NCI-H69 (cell line): ENCODE data around the gene OSBP2.
"Not testable (repeated sequence)": the region's sequence is repeated elsewhere in the genome, so short reads cannot be mapped to it uniquely, and the experiment has no call there.

ENCODE experiments used
- DNase-seq: peaks from one replicate; lab custom pipeline; 2025; lab: John Stamatoyannopoulos, UW

The OSBP2 gene

DNA sequence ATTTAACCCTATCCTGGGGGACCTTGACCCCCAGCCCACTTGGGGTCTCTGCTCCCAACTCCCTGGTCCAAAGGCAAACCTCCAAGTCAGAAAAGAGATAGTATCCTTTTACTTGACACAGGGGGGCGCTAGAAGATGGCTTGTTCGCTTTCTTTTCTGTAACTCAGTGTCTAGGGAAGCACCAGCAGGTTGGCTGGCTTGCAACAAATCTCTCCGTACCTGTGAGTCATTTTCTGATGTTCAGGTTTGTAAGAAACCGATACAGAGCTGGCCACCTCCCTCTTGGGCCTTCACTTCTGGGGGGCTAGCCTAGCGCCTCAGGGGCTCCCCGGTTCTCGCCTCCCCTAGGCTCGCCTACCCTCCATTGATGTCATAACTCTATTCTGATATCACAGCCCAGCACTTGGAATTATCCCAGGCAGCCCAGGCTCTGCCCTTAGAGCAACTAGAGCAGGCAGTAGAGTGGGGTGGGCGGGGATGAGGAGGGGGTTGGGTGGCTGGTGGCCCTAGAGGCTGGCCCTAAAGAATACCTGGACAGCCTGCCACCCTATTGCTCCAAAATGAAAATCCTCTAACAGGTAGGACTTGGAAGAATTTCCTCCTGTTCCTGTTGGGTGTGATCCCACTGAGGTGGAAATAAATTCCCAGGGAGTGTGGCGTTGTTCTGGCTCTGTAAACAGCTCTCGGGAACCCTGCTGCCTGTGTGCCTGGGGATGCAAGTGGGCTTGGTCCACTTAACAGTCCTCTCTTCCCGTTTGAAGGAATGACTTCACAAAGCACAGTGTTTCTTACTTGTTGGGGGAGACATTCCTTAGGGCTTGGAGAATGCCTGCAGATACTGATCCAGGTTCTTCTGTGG, 69.4 kb downstream of the OSBP2 start:
- DNase-seq, result peak; percentile 86

DNA sequence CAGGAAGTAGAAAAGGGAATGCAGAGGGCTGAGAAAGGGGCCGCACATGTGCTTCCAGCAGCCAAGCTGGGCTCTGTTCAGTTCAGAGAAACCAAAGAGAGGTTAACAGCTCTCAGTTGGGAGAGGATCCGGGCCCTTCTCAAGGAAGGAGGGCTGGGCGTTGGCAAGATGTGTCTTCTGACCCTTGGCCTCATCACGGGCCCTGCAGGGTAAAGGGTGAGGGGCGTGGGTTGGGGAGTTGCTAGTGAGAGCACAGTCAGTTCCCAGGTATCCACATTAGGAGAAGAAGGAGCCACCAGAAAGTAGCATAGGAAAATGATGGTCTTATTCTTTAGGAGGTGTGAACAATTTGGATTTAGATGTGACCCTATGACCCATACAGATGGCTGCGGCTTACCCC, 73.0 kb downstream of the OSBP2 start:
- DNase-seq, result no peak

DNA sequence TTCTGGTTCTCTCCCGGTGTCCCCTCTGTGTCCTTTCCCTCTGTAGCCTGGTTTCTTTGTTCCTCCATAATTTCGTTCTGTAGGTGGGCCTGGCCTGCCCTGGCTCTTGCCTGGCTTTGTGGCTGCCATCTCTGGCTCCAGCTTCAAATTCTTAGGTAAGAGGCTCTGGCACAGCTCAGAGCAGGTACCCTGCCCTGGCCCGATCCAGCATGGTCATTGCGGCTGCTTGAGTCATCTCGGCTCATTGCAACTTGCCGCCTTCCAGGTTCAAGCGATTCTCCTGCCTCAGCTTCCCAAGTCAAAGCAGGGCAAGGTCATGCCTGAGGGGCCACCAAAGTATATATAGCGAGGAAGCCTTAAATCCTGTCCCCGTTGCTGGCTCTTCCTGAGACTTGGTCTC, 76.0 kb downstream of the OSBP2 start:
- DNase-seq, result no peak

DNA sequence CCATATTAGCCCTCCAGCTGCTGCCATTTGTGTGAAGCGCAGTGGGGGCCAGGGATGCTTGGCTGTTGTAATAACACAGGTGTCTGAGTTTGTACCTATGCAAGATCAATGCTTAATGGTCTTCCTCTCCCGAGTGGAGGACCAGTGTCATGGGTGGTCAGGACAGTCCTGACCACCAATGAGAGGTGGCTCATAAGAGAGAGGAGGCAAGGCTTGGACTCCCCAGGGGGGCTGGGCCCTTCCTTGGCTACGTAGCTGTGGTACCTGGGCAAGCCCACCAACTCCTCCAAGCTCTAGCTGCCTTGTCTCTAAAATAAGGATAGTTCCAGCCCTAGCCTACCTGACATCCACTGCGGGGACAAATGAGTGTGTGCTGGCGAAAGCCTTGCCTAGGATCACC, 79.2 kb downstream of the OSBP2 start:
- DNase-seq, result no peak

DNA sequence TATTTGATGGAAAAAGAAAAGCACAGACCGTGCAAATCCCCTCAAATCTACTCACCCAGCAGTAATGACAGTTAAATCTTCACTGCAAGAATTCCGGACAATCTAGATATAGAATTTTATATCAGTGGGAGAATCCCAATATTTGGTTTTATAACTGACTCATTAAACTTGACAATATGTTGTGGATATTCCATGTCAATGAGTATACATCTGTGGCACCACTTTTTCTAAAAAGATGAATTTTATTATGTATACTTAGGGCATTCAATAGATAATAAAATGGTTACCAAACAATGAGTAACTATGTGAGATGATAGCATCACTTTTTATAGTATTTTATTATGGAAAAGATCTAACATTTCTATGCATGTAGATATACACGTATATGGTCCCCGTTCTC, 79.9 kb downstream of the OSBP2 start:
- no peak for DNase-seq

DNA sequence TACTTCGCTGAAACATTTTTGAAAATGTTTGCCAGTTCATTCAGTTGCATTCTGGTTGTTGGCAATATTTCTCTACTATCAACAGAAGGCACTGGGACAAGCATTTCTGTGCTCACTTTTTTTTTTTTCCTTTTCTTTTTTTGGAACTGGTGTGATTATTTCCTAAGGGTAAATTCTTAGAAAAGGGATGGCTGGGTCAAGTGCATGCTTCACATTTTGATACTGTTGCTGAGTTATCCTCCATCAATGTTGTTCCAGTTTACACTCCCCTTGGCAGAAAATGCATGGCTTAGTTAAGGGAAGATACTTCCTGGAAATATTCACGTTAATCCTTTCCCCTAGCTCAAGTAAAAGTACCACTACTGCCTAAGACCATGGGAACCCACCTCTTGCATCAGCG, 81.8 kb downstream of the OSBP2 start:
- DNase-seq, result no peak

DNA sequence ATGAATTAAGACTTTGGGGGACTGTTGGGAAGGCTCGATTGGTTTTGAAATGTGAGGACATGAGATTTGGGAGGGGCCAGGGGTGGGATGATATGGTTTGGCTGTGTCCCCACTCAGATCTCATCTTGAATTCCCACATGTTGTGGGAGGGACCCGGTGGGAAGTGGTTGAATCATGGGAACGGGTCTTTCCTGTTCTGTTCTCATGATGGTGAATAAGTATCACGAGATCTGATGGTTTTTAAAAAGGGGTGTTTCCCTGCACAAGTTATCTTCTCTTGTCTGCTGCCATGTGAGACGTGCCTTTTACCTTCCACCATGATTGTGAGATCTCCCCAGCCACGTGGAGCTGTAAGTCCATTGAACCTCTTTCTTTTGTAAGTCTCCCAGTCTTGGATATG, 82.5 kb downstream of the OSBP2 start:
- not testable (repeated sequence) for DNase-seq

DNA sequence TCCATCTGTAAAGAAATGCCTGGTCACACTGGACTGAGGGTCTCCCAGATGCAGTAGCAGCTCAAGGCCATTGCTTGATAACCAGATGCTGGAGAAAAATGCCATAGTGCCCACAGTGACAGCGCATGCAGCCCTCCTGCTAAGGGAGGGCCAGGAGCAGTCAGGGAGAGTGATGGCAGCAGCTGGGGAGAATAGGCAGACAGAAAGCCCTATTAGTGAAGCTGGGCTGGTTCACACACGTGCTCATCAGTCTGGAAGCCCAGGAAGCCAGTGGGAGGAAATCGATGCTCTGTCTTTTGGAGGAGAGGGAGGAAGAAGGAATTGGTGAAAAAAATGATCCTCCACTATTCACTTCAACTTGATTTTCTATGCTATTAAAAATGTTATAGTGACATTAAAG, 82.9 kb downstream of the OSBP2 start:
- DNase-seq, result peak; percentile 22

DNA sequence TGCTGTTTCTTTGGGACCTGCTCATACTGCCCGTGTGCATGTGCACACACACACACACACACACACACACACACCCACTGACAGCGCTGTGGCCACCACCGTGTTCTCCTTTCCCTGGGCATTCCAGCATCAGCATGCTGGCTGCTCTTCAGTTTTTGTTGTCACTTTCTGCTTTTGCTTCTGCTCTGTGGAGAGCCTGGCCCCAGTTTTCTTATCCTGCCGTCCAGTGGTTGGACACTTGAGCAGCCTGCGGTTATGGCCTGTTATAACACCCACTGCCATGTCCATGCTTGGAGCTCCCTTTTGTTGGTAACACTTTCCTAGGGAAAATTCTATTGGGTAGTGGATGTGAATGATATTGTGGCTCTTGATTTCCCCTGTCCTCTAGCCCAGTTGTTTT, 83.6 kb downstream of the OSBP2 start:
- DNase-seq, result no peak

DNA sequence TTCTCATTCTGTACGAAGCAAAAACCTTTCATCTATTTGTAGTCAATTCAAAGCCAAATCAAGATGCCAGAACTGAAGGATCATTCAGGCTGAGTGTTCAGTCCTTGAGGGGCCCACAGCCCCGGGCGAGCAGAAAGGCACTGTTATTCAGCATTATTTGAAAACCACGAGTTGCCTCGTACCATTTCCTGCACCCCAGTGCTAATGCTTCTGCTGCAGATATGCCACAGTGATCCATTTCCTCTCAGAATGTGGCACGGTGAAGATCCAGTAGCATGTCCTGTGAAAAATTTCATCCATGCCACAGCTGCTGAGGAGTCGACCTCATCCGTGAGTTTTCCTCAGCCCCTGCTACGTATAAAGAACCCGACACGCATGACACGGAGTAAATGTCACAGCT, 85.4 kb downstream of the OSBP2 start:
- DNase-seq, result no peak

DNA sequence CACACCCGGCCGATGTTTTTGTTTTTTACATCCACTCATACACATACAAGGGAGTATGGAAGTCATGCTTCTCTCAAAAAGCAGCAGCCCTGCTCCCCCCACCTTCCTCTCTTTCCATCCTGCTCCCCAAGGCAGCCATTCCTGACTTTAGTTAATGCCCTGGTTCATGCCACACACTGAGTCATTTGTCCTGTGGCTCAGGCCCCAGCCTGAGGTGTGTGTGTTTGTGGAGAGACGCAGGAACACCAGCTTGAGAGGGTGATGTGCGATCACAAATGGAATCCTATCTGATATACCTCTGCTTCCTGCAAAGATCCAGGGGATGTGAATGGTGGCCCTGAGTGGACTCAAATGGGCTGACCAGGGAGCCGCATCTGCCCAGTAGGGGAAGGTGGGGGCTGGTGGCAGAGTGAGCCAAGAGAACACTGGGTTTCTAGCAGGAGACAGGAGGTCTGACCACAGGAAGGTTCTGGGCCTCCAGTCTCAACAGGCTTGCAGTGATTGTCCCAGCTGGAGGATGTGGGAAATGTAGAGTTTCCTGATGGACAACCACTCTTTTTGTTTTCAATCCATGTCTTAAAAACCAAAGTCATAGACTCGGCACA, 86.7 kb downstream of the OSBP2 start:
- no peak for DNase-seq

DNA sequence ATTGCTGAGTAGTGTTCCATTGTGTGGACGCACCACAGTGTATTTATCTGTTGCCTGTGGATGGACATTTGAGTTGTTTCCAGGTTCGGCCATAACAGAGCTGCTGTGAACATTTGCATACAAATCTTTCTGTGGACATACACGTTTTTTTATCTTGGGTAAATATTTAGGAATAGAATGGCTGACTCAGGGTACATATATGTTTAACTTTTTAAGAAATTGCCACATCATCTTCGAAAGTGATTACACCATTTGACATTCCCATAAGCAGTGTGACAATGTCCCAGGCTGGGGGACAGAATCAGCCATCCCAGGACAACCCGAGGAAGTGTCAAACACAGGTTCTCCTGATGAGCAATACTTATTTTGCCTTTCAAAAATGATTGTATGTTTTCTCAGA, 87.9 kb downstream of the OSBP2 start:
- DNase-seq, result no peak

DNA sequence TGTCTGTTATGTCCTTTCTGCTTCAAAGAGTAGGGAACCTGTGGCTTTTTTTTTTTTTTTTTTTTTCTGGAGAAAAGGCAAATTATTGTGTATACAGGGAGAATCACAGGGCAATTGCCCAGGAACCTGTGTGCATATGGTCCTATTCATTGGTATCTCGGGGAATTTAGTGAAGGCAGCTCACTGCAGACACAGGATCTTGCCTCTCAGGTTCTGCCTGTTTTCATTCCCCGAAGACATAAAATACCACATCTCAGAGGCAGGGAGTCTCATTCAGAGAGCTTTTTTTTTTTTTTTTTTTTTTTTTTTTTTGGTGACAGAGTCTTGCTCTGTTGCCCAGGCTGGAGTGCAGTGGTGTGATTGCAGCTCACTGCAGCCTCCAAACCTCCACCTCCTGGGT, 88.3 kb downstream of the OSBP2 start:
- no peak for DNase-seq

DNA sequence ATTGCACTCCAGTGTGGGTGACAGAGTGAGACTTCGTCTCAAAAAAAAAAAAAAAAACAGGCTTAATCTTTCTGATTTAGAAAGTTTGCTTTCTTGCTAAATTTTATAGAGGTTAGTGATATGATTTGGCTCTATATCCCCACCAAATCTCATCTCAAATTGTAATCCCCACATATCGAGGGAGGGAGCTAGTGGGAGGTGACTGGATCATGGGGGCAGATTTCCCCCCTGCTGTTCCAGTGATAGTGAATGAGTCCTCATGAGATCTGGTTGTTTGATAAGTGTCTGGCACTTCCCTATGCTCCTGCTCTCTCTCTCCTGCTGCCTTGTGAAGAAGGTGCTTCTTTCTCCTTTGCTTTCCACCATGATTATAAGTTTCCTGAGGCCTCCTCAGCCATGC, 90.9 kb downstream of the OSBP2 start:
- DNase-seq, result no peak

DNA sequence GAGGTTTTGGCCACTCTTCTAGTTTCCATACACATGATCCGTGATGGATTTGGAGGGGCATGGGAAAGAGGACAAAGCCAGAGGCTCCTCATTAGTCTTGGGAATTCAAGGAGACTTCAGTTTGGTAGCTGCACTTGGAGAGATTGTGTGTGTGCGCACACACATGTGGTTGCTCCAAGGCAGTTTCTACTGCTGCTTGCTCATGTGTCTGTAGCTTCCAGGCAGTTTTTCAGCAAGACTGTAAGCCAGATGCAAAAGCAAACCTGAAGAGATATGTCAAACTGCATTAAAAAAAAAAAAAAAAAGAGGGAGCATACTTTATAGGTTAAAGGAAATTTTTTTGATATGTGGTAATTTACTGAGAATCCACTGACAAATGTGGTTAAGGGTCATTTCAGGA, 95.7 kb downstream of the OSBP2 start:
- no peak for DNase-seq

DNA sequence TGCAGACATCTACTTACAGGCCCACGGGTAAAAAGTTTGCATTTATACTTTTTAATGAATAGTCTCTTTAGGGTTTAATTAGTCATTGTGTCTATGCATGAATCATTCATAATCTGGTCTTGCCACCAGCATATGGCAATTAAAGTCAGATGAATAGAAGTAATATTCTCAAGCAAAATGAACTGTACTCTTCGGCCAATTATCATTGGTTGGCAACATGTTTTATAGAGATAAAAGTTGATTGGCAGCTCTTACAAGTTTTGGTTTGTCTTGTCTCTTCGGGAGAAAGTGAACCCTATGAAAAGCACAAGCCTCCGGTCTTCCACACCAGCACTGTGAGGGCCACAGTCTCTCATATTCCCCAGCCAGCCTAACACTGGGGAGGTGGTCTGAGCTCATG, 97.8 kb downstream of the OSBP2 start:
- DNase-seq, result no peak

DNA sequence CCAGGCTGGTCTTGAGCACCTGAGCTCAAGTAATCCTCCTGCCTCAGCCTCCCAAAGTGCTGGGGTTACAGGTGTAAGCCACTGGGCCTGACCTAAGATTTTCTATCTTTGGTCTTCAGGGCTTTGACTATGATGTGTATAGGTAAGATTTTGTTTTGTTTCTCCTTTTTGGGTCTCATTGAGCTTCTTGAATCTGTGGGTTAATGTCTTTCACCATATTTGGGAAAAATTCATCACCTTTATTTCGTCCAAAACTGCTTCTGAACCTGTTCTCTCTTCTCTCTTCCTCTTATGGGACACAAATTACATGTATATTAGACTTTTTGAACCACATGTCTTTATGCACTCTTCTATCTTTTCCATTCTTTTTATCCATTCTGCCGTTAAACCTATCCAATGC, 100.4 kb downstream of the OSBP2 start:
- no peak for DNase-seq

DNA sequence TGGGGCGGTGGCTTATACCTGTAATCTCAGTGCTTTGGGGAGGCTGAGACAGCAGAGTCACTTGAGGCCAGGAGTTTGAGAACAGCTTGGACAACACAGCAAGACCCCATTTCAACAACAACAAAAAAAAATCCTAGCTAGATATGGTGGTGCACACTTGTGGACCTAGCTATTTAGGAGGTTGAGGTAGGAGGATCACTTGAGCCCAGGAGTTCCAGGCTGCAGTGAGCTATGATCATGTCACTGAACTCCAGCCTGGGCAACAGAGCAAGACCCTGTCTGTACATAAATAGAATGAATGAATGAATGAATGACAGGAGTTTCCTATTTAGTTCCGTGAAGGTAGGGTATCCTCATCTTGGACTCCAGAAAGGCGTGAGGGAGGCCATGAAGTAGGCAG, 107.0 kb downstream of the OSBP2 start:
- no peak for DNase-seq

DNA sequence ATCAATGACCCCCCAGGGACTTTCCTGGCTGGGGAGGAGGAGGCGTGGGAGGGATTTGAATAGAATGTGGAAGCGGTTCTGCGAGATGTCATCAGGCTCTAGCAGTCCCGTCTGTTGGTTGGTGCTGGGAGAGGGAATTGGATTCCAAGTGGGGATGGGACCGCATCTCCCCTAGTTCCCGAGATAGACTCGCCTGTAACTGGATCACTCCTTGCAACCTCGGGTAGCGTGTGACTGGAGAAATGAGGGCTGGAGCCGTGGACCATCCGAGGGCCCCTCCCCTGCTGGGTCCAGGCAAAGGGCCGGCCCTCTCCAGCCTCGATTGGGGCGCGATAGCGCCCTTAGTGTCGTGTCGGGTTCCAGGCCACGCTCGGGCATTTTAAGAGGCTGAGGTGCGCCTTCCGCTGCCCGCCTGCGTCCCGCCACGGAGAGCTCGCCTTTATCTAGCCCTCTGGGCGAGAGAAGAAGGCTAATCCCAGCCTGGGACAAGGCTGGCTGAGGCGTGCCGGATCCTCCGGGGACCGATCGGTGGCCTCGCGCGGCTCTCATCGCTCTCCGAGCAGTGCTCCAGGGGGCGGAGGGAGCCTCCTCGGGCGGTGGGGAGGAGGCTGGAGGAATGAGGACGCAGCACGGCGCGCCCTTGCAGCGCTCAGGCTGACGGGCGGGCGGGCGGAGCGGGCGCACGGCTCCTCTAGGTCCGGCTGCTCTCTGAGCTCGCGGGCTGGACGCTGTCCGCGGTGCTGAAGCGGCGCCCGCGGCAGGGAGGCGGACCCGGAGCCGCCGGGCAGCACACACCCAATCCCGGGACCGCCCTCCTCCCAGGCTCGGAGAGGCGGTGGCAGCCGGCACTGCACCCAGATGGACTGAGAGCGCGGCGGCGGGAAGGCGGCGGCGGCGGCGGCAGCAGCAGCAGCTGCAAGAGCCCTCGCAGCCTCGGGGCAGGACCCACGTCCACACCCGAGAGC, 107.8 kb downstream of the OSBP2 start:
- peak; percentile 83 for DNase-seq

DNA sequence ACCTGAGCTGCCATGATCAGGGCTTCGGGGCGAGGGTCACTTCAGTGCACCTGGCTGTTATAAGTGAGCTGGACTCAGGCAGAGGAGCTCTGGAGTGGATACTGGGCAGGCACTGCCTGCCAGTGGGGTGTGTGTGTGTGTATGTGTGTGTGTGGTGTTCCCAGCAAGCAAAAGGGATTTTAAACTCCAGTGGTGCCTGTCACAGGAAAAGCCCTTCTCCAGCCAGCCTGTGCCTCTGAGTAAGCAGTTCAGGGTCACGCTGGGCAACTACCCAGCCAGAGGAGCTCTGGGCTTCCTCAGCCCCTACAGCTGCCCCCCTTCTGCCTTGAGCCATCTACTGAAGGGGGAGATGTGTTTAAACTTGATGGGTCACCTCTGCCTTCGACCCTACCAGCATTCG, 109.0 kb downstream of the OSBP2 start:
- no peak for DNase-seq

DNA sequence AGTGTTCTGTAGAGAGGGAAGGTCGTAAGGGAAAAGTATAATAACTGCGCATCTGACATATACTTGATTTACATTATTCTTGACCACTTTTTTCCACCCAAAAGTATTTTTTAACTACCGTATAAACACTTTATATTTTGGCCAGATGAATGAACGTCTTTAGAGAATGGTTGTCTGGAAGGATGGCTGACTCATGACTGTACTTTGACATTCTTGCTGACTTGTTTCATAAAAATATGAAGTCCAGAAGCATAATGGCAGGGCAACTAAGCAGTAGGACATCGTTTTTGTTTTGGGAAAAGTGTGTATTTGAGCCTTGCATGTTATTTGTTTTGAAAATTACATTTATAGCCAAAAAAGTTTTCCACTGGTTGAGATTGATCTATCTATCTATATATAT, 110.0 kb downstream of the OSBP2 start:
- no peak for DNase-seq

DNA sequence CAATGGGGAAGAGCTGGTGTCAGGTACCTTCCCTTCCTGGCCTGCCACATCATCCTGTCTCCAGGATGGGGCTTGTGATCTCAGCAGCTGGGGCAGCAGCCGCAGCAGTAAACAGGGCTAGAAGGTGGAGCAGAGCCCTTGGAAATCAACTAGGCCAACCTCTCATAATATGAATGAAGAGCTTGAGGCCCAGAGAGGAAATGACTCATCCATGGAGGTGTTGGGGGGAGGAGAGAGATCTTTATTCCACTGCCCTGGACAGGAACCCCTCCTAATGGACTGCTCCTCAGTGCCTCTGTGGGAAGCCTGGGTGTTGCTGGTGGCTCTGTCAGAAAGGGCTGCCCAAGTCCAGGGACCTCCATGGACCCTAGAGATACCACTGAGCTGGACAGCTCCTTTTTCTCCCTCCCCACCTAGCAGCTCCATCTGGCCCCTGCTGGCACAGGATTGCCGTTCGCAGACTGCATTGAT, 111.8 kb downstream of the OSBP2 start:
- peak; percentile 67 for DNase-seq

DNA sequence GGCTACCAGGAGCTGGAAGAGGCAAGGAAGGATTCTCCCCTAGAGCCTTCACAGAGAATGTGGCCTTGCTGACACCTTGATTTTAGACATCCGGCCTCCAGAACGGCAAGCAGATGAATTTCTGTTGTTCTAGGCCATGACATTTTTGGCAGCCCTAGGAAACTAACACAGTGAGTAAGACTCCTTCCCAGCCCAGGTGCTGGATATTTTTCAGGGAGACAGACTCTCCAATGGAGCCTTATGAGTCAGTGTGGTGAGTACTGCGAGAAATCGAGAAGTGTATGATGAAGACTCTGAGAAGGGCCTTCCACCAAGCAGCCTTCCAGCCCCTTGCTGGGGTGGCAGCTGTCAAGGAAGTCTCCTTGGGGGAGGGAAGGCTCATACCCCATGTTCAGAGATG, 114.4 kb downstream of the OSBP2 start:
- DNase-seq, result no peak
